C4-2B (cell line): Measurements from ENCODE around the gene ANP32B.

Source experiments
- ZFX ChIP-seq: fragments of 450-650 bp; IDR thresholded peaks from 2 replicates; pipeline ENCODE4 v1.6.1; 2017
- TF ChIP-seq, protein P1 (sequence below): fragments of 450-650 bp; conservative IDR thresholded peaks from 2 replicates; pipeline ENCODE4 v1.5.1; 2017; ENCODE audit warnings: mild to moderate bottlenecking

DNA sequence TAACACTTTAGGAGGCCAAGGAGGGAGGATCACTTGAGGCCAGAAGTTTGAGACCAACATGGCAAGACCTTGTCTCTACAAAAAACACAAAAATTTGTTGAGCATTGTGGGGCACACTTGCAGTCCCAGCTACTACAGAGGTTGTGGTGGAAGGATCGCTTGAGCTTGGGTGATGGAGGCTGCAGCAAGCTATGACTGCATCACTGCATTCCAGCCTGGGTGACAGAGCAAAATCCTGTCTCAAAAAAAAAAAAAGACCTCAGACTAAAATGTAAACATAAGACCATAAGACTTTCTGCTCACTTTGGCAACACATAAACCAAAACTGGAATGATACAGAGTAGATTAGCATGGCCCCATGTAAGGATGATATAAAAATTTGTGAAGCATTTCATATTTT lies 48.8 kb downstream of the ANP32B start:
- TF ChIP-seq, protein P1, sequence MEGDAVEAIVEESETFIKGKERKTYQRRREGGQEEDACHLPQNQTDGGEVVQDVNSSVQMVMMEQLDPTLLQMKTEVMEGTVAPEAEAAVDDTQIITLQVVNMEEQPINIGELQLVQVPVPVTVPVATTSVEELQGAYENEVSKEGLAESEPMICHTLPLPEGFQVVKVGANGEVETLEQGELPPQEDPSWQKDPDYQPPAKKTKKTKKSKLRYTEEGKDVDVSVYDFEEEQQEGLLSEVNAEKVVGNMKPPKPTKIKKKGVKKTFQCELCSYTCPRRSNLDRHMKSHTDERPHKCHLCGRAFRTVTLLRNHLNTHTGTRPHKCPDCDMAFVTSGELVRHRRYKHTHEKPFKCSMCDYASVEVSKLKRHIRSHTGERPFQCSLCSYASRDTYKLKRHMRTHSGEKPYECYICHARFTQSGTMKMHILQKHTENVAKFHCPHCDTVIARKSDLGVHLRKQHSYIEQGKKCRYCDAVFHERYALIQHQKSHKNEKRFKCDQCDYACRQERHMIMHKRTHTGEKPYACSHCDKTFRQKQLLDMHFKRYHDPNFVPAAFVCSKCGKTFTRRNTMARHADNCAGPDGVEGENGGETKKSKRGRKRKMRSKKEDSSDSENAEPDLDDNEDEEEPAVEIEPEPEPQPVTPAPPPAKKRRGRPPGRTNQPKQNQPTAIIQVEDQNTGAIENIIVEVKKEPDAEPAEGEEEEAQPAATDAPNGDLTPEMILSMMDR, result no peak
- no peak for TF ChIP-seq ZFX
